ENCODE data around the gene SLC25A17.
A peak's percentile ranks its signal among the peaks of the same experiment; 100 is the strongest.

DNA sequence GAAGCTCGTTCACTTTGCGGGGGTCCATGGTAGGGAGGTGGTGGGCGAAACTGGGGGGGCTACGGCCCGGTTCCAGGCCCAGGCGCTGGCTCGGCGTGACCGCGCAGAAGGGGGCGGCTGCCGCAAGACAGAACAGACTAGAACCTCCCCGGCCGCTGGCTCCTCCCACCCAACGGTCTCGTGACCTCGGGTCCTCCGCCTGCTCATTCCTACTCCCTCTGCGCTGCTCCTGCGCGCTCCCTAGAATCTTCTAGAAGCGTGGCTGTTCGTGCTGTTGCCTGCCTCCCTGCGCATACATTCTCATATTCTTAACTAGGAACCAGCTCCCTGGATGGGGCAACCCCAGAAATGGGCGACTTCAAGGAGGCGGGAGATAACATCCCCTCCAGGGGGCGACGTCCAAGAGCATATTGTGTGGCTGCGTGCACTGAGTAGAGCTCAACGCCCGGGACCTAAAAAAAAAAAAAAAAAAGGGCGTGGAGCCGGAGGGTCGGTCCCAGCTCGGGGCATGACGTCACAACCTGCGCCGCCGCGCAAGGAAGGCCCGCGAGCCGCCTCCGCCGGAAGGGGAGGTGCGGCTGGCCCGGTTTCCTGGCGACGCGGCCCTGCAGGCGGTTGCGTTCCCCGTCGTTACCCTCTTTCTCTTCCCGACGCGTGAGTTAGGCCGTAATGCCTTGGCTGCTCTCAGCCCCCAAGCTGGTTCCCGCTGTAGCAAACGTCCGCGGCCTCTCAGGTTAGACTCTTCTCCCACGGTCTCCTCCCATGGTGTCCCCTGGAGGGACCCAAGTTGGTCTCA, 37.6 kb upstream of the SLC25A17 start, which contains the start of the genes ST13 and XPNPEP3:
- TF ChIP-seq, protein P1, sequence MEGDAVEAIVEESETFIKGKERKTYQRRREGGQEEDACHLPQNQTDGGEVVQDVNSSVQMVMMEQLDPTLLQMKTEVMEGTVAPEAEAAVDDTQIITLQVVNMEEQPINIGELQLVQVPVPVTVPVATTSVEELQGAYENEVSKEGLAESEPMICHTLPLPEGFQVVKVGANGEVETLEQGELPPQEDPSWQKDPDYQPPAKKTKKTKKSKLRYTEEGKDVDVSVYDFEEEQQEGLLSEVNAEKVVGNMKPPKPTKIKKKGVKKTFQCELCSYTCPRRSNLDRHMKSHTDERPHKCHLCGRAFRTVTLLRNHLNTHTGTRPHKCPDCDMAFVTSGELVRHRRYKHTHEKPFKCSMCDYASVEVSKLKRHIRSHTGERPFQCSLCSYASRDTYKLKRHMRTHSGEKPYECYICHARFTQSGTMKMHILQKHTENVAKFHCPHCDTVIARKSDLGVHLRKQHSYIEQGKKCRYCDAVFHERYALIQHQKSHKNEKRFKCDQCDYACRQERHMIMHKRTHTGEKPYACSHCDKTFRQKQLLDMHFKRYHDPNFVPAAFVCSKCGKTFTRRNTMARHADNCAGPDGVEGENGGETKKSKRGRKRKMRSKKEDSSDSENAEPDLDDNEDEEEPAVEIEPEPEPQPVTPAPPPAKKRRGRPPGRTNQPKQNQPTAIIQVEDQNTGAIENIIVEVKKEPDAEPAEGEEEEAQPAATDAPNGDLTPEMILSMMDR (optimal IDR thresholded peaks at IDR 0.05 in 1 of 3, IDR thresholded peaks at IDR 0.05 in 1 of 3, conservative IDR thresholded peaks at IDR 0.05 in 1 of 3; ENCODE audit: extremely low read depth in 1 of 3, insufficient read depth in 2 of 3, low read length in 3 of 3): peak in 2 of 3 experiments; percentile 16 to 19
- no peak for TF ChIP-seq EZH2 (IDR thresholded peaks at IDR 0.05; ENCODE audit: low read length)
